MM.1S (cell line): ENCODE measurements around the gene TBX5.

ENCODE experiments used
- DNase-seq: peaks from one replicate; pipeline ENCODE4 v3.0.0-alpha.2; 2015
- H2AFZ ChIP-seq: fragments of 300-600 bp; sonication (generic); 2 replicates; pipeline ENCODE4 v1.6.0; 2016; ENCODE audit warnings: antibody characterized with exemption, low read length
- H3F3A ChIP-seq: fragments of 300-600 bp; sonication (generic); 2 replicates; pipeline ENCODE4 v1.6.1; 2016; ENCODE audit warnings: mild to moderate bottlenecking, antibody characterized with exemption, low read length, moderate library complexity, mixed read lengths; ENCODE audit not compliant: insufficient read depth
- H3K27ac ChIP-seq: fragments of 300-600 bp; sonication (generic); 2 replicates; pipeline ENCODE4 v1.5.1; 2016; ENCODE audit warnings: mild to moderate bottlenecking, low read length
- H3K27me3 ChIP-seq: fragments of 300-600 bp; sonication (generic); replicated peaks from 2 replicates; pipeline ENCODE4 v1.6.0; 2016; ENCODE audit warnings: low read length; ENCODE audit not compliant: insufficient read depth
- H3K36me3 ChIP-seq: fragments of 300-600 bp; sonication (generic); replicated peaks from 2 replicates; pipeline ENCODE4 v1.6.1; 2016; ENCODE audit warnings: mild to moderate bottlenecking, low read length, mixed read lengths; ENCODE audit not compliant: insufficient read depth
- H3K4me1 ChIP-seq: fragments of 300-600 bp; sonication (generic); 2 replicates; pipeline ENCODE4 v1.6.1; 2016; ENCODE audit warnings: low read length, mixed read lengths
- H3K4me2 ChIP-seq: fragments of 300-600 bp; sonication (generic); 2 replicates; pipeline ENCODE4 v1.6.0; 2016; ENCODE audit warnings: low read depth, low read length
- H3K4me3 ChIP-seq: fragments of 300-600 bp; sonication (generic); 2 replicates; pipeline ENCODE4 v1.5.1; 2016; ENCODE audit warnings: low read length, mixed read lengths
- H3K79me2 ChIP-seq: fragments of 300-600 bp; sonication (generic); 2 replicates; pipeline ENCODE4 v1.6.1; 2016; ENCODE audit warnings: mixed run types, low read length, mixed read lengths
- H3K9ac ChIP-seq: fragments of 300-600 bp; sonication (generic); 2 replicates; pipeline ENCODE4 v1.6.1; 2016; ENCODE audit warnings: low read length, mixed read lengths
- H3K9me2 ChIP-seq: fragments of 300-600 bp; sonication (generic); replicated peaks from 2 replicates; pipeline ENCODE4 v1.6.1; 2016; ENCODE audit warnings: mild to moderate bottlenecking, low read length, mixed read lengths; ENCODE audit not compliant: insufficient read depth
- H3K9me3 ChIP-seq: fragments of 300-600 bp; sonication (generic); replicated peaks from 2 replicates; pipeline ENCODE4 v1.6.1; 2016; ENCODE audit warnings: mild to moderate bottlenecking, low read length, mixed read lengths; ENCODE audit not compliant: insufficient read depth
- H4K20me1 ChIP-seq: fragments of 300-600 bp; sonication (generic); 2 replicates; pipeline ENCODE4 v1.6.1; 2016; ENCODE audit warnings: mild to moderate bottlenecking, low read length, moderate library complexity, mixed read lengths; ENCODE audit not compliant: insufficient read depth
- CTCF ChIP-seq: fragments of 300-600 bp; sonication (generic); IDR thresholded peaks from 2 replicates; pipeline ENCODE4 v1.5.1; 2016; ENCODE audit warnings: antibody characterized with exemption, low read length, mixed read lengths
- EZH2 ChIP-seq: fragments of 300-600 bp; sonication (generic); optimal IDR thresholded peaks from 2 replicates; pipeline ENCODE3; 2017; ENCODE audit warnings: low read depth, mild to moderate bottlenecking, antibody characterized with exemption, low read length, mixed read lengths
- EZH2phosphoT487 ChIP-seq: fragments of 300-600 bp; sonication (generic); IDR thresholded peaks from 2 replicates; pipeline ENCODE4 v1.6.1; 2018; ENCODE audit warnings: antibody characterized with exemption, low read length

TBX5 gene

GRCh38 chr12:114361992-114362391, 44.0 kb downstream of the TBX5 start:
- H4K20me1 ChIP-seq, result no peaks in the 10 kb centered on the region
- H3K4me1 ChIP-seq, result no peaks in the 10 kb centered on the region
- no peak overlapping the region for H3K9ac ChIP-seq
- no peaks in the 10 kb centered on the region for H3F3A ChIP-seq
- H3K4me2 ChIP-seq, result no peak overlapping the region
- no peaks in the 10 kb centered on the region for H3K36me3 ChIP-seq
- DNase-seq, result no peak
- H3K27ac ChIP-seq, result no peak overlapping the region
- no peak overlapping the region for H3K4me3 ChIP-seq
- no peaks in the 10 kb centered on the region for H3K79me2 ChIP-seq
- no peaks in the 10 kb centered on the region for H3K9me2 ChIP-seq
- H3K9me3 ChIP-seq, result no peaks in the 10 kb centered on the region
- no peak for TF ChIP-seq CTCF
- TF ChIP-seq EZH2phosphoT487, result no peak
- no peak for TF ChIP-seq EZH2
- H2AFZ ChIP-seq, result no peak overlapping the region
- H3K27me3 ChIP-seq, result no peaks in the 10 kb centered on the region

GRCh38 chr12:114361545-114361944, 44.4 kb downstream of the TBX5 start:
- Histone ChIP-seq H3K27me3 (no peaks in the 10 kb centered on the region), H4K20me1 (no peaks in the 10 kb centered on the region), H3K4me1 (no peaks in the 10 kb centered on the region), H3K4me3 (no peak overlapping the region), H3K4me2 (no peak overlapping the region), H3K36me3 (no peaks in the 10 kb centered on the region), H3K79me2 (no peaks in the 10 kb centered on the region), H3K27ac (no peak overlapping the region), H3F3A (no peaks in the 10 kb centered on the region), H3K9me2 (no peaks in the 10 kb centered on the region), H3K9me3 (no peaks in the 10 kb centered on the region), H3K9ac (no peak overlapping the region), H2AFZ (no peak overlapping the region)
- no peak for TF ChIP-seq EZH2phosphoT487
- TF ChIP-seq EZH2, result no peak
- TF ChIP-seq CTCF, result no peak
- DNase-seq, result no peak

GRCh38 chr12:114360485-114360884, 45.5 kb downstream of the TBX5 start:
- no peaks in the 10 kb centered on the region for H3K36me3 ChIP-seq
- no peak overlapping the region for H3K4me3 ChIP-seq
- no peak overlapping the region for H2AFZ ChIP-seq
- no peaks in the 10 kb centered on the region for H4K20me1 ChIP-seq
- H3K9me3 ChIP-seq, result no peaks in the 10 kb centered on the region
- no peaks in the 10 kb centered on the region for H3K4me1 ChIP-seq
- no peaks in the 10 kb centered on the region for H3K27me3 ChIP-seq
- H3F3A ChIP-seq, result no peaks in the 10 kb centered on the region
- H3K9ac ChIP-seq, result no peak overlapping the region
- no peaks in the 10 kb centered on the region for H3K79me2 ChIP-seq
- no peak overlapping the region for H3K27ac ChIP-seq
- H3K9me2 ChIP-seq, result no peaks in the 10 kb centered on the region
- no peak for DNase-seq
- no peak overlapping the region for H3K4me2 ChIP-seq
- TF ChIP-seq EZH2phosphoT487 (no peak), CTCF (no peak), EZH2 (no peak)
